ENCODE results near the gene TMEM244. TPM values are rescaled to one million over a fixed set of nuclear protein-coding genes. Genes with fewer than 3 reads are reported as not detected.
"Not testable (repeated sequence)": the region's sequence is repeated elsewhere in the genome, so short reads cannot be mapped to it uniquely, and the experiment has no call there.

The TMEM244 gene
- total and polyA plus RNA-seq, 9 donors, result not detected

DNA sequence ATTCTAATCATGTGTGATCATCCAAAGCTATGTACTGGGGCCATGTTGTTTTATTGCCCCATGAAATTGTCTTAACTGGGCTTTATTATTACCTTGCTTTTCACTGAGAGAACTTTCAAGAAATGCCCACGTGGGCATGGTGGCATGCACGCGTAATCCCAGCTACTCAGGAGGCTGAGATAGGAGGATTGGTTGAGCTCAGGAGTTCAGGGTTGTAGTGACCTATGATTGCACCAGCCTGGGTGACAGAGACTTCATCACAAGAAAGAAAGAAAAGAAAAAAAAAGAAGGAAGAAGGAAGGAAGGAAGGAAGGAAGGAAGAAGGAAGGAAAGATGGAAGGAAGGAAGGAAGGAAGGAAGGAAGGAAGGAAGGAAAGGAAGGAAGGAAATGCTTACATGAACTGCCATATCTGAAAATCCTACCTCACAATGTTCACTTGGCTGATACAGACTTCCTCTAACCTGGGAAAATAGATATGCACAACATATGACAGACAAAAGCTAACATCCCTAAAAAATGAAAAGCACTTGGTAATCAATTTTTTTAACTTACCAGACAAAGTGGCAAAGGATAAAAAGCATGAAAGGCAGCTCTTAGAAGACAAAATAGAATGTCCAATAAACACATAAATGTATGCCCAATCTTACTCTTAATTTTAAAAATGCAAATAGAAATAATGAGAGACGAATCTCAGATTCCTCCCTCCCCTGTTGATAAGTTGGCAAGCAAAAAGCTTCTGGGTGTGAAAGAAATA, 25.5 kb upstream of the TMEM244 start:
- WGBS, 3 donors, result 50 to 69% (median 68%) methylated on average over 4 of the region's 4 CpGs
- H3K27ac ChIP-seq, result no peak overlapping the region
- intact Hi-C loops (cut with DNase I), result no loop called here

DNA sequence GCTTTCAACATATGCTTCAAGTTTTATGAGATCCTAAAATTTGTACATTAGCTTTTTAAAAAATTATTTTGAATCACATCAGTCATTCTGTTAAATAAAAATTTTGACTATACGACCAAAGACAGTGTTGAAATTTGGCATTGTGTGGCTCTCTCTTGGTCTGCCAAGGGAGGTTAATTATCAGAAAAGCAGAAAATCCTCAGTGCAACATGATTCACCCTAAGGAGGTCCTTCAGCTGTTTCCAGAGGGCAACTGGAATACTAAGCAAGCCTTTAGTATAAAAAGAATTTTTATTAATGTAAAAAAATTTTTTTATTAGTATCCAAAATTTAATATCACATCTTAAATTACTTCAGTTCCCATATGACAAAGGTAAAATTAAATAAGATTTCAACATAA, 23.1 kb upstream of the TMEM244 start:
- Histone ChIP-seq H3K27ac (no peak overlapping the region), H3K4me1 (ENCODE audit: insufficient read depth) (no peaks in the 10 kb centered on the region), H3K27me3 (no peaks in the 10 kb centered on the region), H3K9me3 (no peaks in the 10 kb centered on the region), H3K4me3 (no peak overlapping the region), H3K36me3 (no peaks in the 10 kb centered on the region)
- WGBS, 3 donors, result 13 to 23% (median 23%) methylated on average over 1 of the region's 1 CpG
- no peak for DNase-seq
- intact Hi-C loops (cut with DNase I), result no loop called here
- TF ChIP-seq EP300 (IDR thresholded peaks at IDR 0.05) (no peak), POLR2A (IDR thresholded peaks at IDR 0.05) (no peak)
- TF ChIP-seq, protein P1, sequence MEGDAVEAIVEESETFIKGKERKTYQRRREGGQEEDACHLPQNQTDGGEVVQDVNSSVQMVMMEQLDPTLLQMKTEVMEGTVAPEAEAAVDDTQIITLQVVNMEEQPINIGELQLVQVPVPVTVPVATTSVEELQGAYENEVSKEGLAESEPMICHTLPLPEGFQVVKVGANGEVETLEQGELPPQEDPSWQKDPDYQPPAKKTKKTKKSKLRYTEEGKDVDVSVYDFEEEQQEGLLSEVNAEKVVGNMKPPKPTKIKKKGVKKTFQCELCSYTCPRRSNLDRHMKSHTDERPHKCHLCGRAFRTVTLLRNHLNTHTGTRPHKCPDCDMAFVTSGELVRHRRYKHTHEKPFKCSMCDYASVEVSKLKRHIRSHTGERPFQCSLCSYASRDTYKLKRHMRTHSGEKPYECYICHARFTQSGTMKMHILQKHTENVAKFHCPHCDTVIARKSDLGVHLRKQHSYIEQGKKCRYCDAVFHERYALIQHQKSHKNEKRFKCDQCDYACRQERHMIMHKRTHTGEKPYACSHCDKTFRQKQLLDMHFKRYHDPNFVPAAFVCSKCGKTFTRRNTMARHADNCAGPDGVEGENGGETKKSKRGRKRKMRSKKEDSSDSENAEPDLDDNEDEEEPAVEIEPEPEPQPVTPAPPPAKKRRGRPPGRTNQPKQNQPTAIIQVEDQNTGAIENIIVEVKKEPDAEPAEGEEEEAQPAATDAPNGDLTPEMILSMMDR (IDR thresholded peaks at IDR 0.05), result no peak

More for the DNA sequence above, 25.5 kb upstream of the TMEM244 start:
- DNase-seq, result no peak
- TF ChIP-seq POLR2A (IDR thresholded peaks at IDR 0.05) (no peak), EP300 (IDR thresholded peaks at IDR 0.05) (no peak)
- TF ChIP-seq, protein P1 (IDR thresholded peaks at IDR 0.05), result no peak
- no peaks in the 10 kb centered on the region for H3K36me3 ChIP-seq
- no peaks in the 10 kb centered on the region for H3K9me3 ChIP-seq
- H3K4me3 ChIP-seq, result no peak overlapping the region
- no peaks in the 10 kb centered on the region for H3K4me1 ChIP-seq (ENCODE audit: insufficient read depth)
- no peaks in the 10 kb centered on the region for H3K27me3 ChIP-seq

DNA sequence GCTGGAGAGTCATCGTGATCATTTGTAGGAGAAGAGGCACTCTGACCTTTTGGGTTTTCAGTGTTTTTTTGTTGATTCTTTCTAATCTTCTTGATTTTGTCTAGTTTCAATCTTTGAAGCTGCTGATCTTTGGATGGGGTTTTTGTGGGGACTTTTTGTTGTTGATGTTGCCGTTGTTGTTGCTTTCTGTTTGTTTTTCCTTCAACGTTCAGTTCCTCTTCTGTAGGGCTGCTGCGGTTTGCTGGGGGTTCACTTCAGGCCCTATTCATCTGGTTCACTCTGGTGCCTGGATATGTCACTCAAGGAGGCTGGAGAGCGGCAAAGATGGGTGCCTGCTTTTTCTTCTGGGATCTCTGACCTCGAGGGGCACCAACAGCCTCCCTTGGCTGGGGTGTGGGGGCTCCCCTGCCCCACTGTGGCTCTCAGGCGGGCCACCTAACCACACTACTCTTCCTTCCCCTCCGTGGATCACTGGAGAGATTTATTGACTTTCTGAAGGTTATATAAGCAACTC, 21.5 kb upstream of the TMEM244 start:
- no peaks in the 10 kb centered on the region for H3K27me3 ChIP-seq
- 71 to 78% (median 75%) methylated on average over 8 of the region's 8 CpGs for WGBS, 3 donors
- no peak for DNase-seq
- H3K4me3 ChIP-seq, result no peak overlapping the region
- no peaks in the 10 kb centered on the region for H3K4me1 ChIP-seq (ENCODE audit: insufficient read depth)
- no peak overlapping the region for H3K27ac ChIP-seq
- no peaks in the 10 kb centered on the region for H3K9me3 ChIP-seq
- intact Hi-C loops (cut with DNase I), result no loop called here
- no peaks in the 10 kb centered on the region for H3K36me3 ChIP-seq
- TF ChIP-seq POLR2A (IDR thresholded peaks at IDR 0.05) (no peak), EP300 (IDR thresholded peaks at IDR 0.05) (no peak)
- TF ChIP-seq, protein P1 (IDR thresholded peaks at IDR 0.05), result no peak

DNA sequence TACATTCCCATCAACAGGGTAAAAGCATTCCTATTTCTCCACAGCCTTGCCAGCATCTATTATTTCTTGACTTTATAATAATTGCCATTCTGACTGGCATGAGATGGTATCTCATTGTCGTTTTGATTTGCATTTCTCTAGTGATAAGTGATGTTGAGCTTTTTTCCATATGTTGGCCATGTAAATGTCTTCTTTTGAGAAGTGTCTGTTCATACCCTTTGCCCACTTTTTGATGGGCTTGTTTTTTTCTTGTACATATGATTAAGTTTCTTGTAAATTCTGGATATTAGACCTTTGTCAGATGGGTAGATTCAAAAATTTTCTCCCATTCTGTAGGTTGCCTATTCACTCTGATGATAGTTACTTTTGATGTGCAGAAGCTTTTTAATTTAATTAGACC, 16.8 kb upstream of the TMEM244 start:
- H3K27me3 ChIP-seq; H3K27ac ChIP-seq; intact Hi-C loops (cut with DNase I); DNase-seq; H3K36me3 ChIP-seq; H3K9me3 ChIP-seq; H3K4me1 ChIP-seq (ENCODE audit: insufficient read depth); H3K4me3 ChIP-seq: not testable (repeated sequence)
- 90 to 97% (median 92%) methylated on average over 1 of the region's 1 CpG for WGBS, 3 donors

Measured in ovary (tissue), 9 donors.